ENCODE data around the gene KRT7. TPM values are rescaled to one million over a fixed set of nuclear protein-coding genes. Genes with fewer than 3 reads are reported as not detected.

The KRT7 gene
- total and polyA plus RNA-seq, 4 donors = 0.37 to 9.9 (median 7.0) TPM

GRCh38 chr12:52211716-52212585 lies 21.1 kb upstream of the KRT7 start:
- no peaks in the 10 kb centered on the region for H3K36me3 ChIP-seq (ENCODE audit: control insufficient read depth in 4 of 4, insufficient read depth in 3 of 4, low read depth in 1 of 4, low read length in 3 of 4)
- peaks cover 0 to 4% (median 0%) of the 10 kb centered on the region in 4 donors for H3K27me3 ChIP-seq (ENCODE audit: control insufficient read depth in 4 of 4, insufficient read depth in 4 of 4, low read length in 3 of 4)
- H3K4me3 ChIP-seq (ENCODE audit: low read depth in 1 of 3, low read length in 3 of 3) = no peak overlapping the region
- no peaks in the 10 kb centered on the region for H3K9me3 ChIP-seq (ENCODE audit: control insufficient read depth in 4 of 4, low read length in 3 of 4)
- H3K9ac ChIP-seq (ENCODE audit: low read depth in 1 of 2, low read length in 2 of 2) = no peak overlapping the region
- no peak for DNase-seq (ENCODE audit: low spot score)
- H3K27ac ChIP-seq (ENCODE audit: low read depth in 1 of 2, low read length in 2 of 2) = no peak overlapping the region
- 85% methylated on average over 13 of the region's 13 CpGs for WGBS
- H3K4me1 ChIP-seq (ENCODE audit: control insufficient read depth in 4 of 4, insufficient read depth in 4 of 4, low read length in 3 of 4) = peaks cover 0 to 2% (median 0%) of the 10 kb centered on the region in 4 donors
- TF ChIP-seq HNF4G (IDR thresholded peaks at IDR 0.05) (no peak), SP1 (IDR thresholded peaks at IDR 0.05) (no peak), EGR1 (IDR thresholded peaks at IDR 0.05; ENCODE audit: low read depth in 2 of 2) (no peak), FOXA1 (IDR thresholded peaks at IDR 0.05) (no peak), FOXA2 (IDR thresholded peaks at IDR 0.05) (no peak), MAX (IDR thresholded peaks at IDR 0.05) (no peak), GABPA (IDR thresholded peaks at IDR 0.05 in 1 of 2, conservative IDR thresholded peaks at IDR 0.05 in 1 of 2) (no peak), JUND (IDR thresholded peaks at IDR 0.05) (no peak), REST (IDR thresholded peaks at IDR 0.05) (no peak), YY1 (IDR thresholded peaks at IDR 0.05) (no peak), RXRA (IDR thresholded peaks at IDR 0.05) (no peak)
- TF ChIP-seq, protein P1, sequence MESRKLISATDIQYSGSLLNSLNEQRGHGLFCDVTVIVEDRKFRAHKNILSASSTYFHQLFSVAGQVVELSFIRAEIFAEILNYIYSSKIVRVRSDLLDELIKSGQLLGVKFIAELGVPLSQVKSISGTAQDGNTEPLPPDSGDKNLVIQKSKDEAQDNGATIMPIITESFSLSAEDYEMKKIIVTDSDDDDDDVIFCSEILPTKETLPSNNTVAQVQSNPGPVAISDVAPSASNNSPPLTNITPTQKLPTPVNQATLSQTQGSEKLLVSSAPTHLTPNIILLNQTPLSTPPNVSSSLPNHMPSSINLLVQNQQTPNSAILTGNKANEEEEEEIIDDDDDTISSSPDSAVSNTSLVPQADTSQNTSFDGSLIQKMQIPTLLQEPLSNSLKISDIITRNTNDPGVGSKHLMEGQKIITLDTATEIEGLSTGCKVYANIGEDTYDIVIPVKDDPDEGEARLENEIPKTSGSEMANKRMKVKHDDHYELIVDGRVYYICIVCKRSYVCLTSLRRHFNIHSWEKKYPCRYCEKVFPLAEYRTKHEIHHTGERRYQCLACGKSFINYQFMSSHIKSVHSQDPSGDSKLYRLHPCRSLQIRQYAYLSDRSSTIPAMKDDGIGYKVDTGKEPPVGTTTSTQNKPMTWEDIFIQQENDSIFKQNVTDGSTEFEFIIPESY (IDR thresholded peaks at IDR 0.05) = no peak
- TF ChIP-seq, protein P2, sequence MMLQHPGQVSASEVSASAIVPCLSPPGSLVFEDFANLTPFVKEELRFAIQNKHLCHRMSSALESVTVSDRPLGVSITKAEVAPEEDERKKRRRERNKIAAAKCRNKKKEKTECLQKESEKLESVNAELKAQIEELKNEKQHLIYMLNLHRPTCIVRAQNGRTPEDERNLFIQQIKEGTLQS (IDR thresholded peaks at IDR 0.05) = no peak

GRCh38 chr12:52212701-52213563 lies 20.1 kb upstream of the KRT7 start:
- Histone ChIP-seq H3K4me1 (ENCODE audit: control insufficient read depth in 4 of 4, insufficient read depth in 4 of 4, low read length in 3 of 4) (peaks cover 0 to 2% (median 0%) of the 10 kb centered on the region in 4 donors), H3K27me3 (ENCODE audit: control insufficient read depth in 4 of 4, insufficient read depth in 4 of 4, low read length in 3 of 4) (peaks cover 0 to 4% (median 0%) of the 10 kb centered on the region in 4 donors), H3K27ac (ENCODE audit: low read depth in 1 of 2, low read length in 2 of 2) (no peak overlapping the region), H3K36me3 (ENCODE audit: control insufficient read depth in 4 of 4, insufficient read depth in 3 of 4, low read depth in 1 of 4, low read length in 3 of 4) (no peaks in the 10 kb centered on the region), H3K4me3 (ENCODE audit: low read depth in 1 of 3, low read length in 3 of 3) (no peak overlapping the region), H3K9ac (ENCODE audit: low read depth in 1 of 2, low read length in 2 of 2) (no peak overlapping the region), H3K9me3 (ENCODE audit: control insufficient read depth in 4 of 4, low read length in 3 of 4) (no peaks in the 10 kb centered on the region)
- TF ChIP-seq TAF1 (conservative IDR thresholded peaks at IDR 0.05) = no peak
- TF ChIP-seq SP1 (IDR thresholded peaks at IDR 0.05) = no peak
- TF ChIP-seq FOXA1 (IDR thresholded peaks at IDR 0.05) = no peak
- TF ChIP-seq CTCF (IDR thresholded peaks at IDR 0.05; ENCODE audit: low read depth, low read length, missing input control) = no peak
- TF ChIP-seq REST (IDR thresholded peaks at IDR 0.05) = no peak
- no peak for DNase-seq (ENCODE audit: low spot score)
- 72% methylated on average over 13 of the region's 13 CpGs for WGBS

All from liver (tissue), 9 donors.